LNCAP (cell line): ENCODE data around the gene ANKDD1B.

Experiments used
- CTCF ChIP-seq: fragments of 450-650 bp; IDR thresholded peaks from 2 replicates; pipeline ENCODE4 v1.5.1; 2017; ENCODE audit warnings: mild to moderate bottlenecking

Gene ANKDD1B

DNA sequence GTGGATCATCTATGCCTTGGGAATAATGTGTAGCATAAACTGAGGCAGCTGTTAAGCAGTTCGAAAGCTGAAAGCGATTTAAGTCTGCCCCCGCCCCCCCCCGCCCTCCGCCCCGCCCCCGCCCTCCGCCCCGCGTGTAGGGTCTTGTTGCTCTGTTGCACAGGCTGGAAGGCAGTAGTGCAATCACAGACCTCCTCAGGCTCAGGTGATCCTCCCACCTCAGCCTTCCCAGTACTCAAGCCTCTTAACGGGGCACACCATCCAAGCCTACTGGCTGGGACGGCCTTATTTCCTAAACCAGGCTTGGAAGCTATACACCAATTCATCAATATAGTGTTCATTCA, 945 bp downstream of the ANKDD1B start:
- TF ChIP-seq CTCF: no peak

GRCh38 chr5:75612901-75613300, 1.6 kb downstream of the ANKDD1B start:
- TF ChIP-seq CTCF: no peak

GRCh38 chr5:75614176-75614575, 2.9 kb downstream of the ANKDD1B start:
- no peak for TF ChIP-seq CTCF

DNA sequence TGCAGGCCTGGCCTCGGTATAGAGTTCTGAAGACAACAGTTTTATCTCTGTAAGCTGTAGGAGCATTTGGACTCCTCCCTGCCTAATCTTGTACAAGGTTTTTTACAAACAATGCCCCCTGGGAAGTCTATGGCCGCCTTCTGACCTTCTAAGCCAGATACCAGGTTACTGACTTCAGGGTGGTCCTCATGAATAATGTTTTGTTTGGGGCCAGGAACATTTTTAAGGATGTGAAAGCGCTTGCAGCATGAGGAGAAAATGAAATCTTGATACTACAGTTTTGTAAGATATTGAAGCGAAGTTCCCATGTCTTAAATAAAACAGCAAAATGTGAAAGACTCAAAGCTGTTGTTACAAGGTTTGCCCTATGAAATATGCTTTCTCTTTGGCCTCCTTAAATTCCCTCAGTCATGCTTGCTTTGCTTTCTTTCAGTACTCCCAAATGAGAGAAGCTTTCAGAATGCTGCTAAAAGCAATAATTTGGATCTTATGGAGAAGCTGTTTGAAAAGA, 5.2 kb downstream of the ANKDD1B start:
- no peak for TF ChIP-seq CTCF

DNA sequence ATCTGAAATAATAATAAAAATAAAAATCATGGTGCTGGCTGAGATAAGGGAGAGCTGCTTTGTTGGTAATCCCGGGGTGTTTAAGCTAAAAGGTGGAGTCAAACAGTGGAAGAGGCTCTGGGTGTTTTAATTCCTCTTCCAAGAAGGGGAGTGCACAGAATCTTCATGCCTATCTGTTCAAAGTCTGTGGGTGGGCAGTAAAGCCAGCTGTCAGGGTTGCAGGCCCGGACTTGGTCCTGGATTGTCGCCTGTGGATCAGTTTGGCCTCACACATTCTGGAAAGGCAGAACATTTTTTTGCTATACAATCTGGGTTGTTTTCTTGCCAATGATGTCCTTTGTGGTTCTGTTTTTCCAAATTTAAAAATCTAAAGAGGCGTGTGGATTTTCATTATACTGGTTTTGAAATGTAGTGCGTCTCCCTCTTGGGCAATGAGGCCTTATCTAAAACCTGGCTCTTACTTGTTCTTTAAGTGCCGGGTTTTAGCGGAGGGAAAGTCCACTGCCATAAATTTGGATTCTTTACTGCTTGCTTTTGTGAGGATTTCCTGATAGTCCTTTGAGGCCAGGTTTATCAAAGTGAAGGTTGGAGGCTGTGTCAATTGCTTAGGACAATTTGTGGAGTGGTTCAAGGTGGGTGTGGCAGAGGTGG, 5.8 kb downstream of the ANKDD1B start:
- TF ChIP-seq CTCF: no peak

GRCh38 chr5:75617736-75618352, 6.6 kb downstream of the ANKDD1B start:
- TF ChIP-seq CTCF: no peak

DNA sequence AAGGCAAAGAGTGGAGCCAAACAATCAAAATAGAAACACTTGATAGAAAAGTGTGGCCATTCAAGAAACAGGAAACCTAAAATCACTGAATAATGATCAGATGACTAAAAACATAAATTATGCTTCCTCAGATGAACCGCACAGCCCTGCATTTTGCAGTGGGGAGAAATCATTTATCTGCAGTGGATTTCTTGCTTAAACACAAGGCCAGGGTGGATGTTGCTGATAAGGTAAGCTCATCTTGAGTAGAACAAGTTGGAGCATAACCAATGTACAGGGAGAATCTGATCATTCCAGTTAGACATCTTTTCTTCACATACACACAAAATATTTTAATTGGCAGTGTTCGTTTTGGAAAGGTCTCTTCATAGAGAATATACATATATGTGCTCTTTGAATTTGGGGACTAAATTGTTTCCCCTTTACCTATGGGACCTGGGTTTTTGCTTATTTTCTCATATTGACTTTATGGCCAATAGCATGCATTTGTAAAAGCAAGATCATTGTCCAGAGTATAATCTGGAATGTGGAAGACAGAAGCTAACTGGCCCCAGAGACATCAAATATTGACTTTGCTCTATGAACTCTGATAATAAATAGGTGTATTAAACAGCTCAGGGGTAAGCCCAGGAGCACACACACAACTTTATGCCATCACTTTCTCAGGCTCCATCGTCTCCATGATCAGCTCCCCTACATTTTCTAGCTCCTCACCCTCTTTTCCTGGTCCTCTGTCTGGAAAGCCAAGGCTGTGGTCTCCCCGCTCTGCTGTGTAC, 9.1 kb downstream of the ANKDD1B start:
- no peak for TF ChIP-seq CTCF
